Activated CD4-positive, alpha-beta T cell treated with anti-CD3 and anti-CD28 coated beads for 48 hours (primary cell): ENCODE measurements around the gene CNTNAP2.
"Not testable (repeated sequence)": the region's sequence is repeated elsewhere in the genome, so short reads cannot be mapped to it uniquely, and the experiment has no call there.

Experiments used
- DNase-seq: peaks from one replicate; pipeline ENCODE4 v3.0.0-alpha.2; 2020

Gene CNTNAP2

DNA sequence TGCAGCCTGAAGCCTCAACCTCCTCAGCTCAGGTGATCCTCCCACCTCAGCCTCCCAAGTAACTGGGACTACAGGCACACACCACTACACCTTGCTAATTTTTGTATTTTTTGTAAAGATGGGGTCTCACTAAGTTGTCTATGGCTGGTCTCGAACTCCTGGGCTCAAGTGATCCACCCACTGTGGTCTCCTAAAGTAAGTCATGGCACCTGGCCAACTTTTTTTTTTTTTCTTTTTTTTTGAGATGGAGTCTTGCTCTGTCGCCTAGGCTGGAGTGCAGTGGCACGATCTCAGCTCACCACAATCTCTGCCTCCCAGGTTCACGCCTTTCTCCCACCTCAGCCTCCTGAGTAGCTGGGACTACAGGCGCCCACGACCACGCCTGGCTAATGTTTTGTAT is 2182.2 kb downstream of the CNTNAP2 start:
- DNase-seq, result not testable (repeated sequence)

DNA sequence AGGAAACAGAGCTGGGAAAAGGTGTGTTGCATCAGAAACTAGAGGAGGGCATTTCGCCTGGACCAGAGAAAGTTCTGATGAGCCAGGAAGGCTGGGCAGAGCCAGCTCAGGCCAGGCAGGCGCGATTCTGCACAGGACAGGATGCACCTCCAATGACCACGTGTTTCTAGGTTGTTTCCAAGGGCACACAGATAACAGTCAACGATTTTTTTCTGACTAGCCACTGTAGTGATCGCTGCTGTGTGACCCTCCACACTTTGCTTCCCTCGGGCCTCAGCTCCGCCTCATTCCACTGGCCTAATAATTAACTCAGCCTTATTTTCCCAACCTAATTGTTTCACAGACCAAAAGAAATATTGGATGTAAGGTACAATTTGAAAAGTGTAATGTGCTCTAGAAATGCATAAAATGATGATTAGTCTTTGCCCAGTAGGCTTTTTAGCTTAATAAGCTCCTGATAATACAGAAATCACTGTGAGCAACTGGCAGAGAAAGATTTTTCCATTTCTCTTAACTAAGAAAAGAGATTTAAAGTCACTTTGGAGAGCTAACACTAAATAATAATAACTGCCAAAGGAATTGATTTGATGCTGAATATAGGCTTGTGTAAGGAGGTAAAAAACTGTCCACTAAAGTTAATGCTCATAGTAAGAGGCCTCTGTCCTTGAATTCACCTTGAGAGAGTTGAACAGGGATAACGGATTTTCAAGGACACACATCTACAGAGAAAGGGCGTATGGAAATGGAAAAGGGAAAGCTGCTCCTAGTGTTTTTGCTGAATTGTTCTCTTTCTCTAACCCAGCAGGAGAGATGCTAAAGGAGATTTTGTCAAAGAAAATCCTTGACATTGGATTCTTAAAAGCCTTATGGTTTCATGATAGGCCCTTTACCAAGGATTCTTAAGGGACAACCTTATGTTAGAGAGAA is 2183.0 kb downstream of the CNTNAP2 start:
- no peak for DNase-seq

DNA sequence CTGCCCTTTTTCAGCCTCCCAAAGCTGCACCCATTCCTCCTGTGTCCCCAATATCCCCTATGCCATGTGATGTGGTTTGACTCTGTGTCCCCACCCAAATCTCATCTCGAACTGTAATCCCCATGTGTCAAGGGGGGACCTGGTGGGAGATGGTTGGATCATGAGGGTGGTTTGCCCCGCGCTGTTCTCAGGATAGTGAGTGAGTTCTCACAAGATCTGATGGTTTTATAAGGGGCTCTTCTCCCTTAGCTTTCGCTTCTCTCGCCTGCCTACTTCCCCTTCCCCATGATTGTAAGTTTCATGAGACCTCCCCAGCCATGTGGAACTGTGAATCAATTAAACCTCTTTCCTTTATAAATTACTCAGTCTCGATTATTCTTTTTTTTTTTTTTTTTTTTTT is 2185.8 kb downstream of the CNTNAP2 start:
- not testable (repeated sequence) for DNase-seq

DNA sequence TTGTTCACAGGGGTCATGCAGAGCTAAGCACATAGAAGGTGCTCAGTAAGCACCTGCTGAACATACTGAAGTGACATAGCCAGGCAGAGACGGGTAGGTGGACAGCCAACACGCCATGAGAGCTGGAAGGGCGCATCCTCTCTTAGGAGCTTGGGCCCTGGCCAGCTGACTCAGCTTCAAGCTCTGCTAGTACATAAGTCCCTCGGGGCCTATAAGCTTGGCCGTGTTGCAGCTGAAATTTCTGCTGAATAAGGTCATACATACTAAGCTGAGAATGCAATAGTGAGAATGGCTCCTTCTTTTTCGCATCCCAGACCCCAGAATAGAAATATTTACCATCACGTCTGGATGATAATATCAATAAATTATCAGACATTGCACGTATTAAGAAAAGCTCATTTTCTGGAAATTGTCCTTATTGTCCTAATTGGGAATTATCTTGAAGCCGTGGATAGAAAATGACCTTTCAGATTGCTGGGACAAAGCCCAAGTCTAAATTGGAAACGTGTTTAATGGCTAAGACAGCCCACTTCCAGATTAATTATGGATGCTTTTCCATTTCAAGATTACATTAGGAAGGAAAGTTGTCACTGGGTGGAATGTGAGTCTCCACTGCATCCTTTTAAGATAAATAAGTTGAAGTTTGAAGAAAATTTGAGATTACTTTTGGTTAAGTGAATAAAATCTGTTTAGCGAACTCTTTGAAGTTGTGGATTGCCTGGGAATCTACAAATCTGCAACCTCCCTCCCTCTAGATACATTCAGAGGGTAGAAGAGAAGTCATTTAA is 2186.9 kb downstream of the CNTNAP2 start:
- DNase-seq, result no peak

DNA sequence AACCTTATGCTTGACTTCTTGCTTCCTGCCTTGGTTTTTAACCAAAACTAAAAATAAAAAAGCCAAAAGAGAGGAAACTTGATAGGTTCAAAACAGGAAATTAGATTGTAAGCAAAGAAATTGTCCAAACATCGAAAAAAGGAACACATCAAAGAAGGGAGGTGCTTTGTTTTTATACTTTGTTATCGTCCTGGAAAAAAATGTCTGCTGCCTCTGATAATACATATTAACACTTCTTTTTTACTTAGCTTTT is 2187.4 kb downstream of the CNTNAP2 start:
- no peak for DNase-seq

DNA sequence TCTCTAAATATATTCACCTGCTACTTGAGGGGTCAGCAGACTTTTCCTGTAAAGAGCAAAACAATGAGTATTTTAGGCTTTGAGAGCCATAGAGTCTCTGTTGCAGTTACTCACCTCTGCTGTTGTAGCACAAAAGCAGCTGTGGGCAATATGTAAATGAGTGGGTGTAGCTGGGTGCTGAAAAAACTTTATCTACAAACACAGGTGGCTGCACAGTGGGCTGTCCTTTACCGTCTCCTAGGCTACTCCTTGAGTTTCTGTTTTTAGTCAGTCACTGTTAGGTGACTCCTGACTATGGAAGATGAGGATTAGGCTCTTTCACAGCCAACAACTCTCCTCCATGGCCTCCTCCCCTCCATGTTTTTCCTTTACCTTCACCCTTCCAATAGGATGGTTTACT is 2187.9 kb downstream of the CNTNAP2 start:
- peak; percentile 5 for DNase-seq

DNA sequence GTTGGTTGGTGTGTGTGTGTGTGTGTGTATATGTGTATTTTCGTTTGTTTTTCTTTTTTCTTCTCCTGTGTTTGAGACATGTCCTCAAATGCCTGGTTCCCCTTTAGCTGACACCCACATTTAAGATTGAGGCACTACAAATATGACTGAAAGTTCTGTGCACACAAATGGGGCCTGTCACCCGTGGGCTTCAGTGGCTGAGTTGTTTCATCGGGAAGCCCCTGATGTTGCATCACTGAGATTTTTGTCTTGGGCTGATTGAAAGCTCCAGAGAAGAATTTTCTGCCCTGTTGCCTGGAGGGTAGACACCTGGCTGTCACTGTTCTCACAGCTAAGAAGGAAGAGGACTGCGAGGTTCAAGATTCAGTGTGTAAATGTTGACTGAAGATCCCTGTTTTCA is 2190.2 kb downstream of the CNTNAP2 start:
- DNase-seq, result no peak

DNA sequence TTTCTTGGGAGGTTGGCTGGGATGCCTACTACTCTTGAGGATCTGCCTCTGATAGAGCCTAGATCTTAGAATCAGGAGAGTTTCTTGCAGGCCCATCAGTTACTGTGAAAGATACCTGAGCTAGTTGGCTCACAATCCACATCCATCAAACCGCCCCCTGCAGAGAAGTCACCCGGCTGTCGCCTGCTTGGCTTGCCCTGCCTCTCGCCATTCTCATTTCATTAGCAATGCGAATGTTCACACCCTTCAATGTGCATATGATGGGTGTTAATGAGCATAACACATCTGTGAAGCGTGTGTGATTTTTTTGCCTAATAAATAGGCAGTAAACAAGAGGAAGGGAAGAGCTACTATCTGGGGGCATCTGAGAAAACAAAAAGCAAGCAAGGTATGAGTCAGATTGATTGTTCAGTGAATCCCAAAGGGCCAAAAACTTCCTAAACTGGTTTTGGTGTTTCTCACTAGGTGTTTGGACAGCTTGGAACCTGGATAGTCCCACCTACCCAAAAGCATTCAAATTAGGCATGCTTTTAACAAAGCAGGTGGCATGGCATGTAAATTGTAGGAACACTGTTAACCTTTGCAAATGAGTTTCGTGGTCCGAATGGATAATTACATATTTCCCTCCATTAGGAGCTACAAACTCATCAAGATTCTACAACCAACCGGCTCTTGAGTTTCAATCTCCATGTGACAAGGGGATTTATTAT is 2201.7 kb downstream of the CNTNAP2 start:
- no peak for DNase-seq

DNA sequence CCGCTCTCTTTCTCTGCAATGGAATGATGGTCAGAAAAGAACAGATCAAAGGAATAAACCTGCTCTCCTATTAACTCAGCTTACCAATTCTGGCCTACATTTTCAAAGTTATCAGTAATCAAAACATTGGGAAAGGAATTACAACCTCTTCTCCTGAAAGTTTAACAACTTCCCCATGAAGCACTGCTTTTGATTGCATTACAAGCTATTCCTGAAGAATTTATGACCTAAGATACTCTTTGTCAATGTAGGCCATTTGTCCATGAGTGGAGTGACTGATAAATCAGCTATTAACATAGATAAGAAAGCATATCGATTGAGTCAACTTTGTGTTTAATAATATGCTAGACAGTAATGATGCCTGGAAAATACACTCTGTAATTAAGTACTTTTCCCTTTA is 2202.2 kb downstream of the CNTNAP2 start:
- no peak for DNase-seq

DNA sequence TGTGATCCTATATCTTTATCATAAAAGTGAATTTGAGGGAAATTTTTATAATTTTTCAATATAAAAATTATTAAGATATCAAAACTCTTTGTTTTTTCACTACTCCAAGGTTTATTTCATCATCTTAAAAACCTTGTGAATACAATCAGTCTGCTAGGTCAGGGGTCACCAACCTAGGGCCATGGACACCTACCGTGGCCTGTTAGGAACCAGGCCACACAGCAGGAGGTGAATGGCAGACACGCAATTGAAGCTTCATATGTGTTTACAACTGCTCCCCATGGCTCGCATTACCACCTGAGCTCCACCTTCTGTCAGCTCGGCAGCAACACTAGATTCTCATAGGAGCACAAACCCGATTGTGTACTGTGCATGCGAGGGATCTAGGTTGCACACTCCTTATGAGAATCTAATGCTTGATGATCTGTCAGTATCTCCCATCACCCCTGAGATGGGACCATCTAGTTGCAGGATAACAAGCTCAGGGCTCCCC is 2202.8 kb downstream of the CNTNAP2 start:
- DNase-seq, result no peak

DNA sequence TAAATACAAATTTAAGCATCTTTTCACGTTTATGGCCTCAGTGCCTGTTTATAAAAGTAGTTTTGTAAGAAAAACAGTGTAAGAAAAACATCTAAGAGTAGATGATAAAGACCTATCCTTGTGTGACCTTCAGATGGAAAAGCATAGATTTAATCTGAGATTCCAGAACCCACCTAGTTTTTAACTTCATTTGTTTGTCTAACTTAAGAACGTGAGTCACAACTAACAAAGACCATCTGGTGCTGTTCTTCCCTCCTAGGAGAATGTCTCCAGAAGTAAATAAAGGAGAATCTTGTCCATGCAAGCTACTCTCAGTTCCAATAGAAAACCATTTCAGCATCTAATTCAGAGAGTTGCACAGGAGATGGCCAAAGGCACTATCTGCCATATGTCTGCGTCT is 2208.6 kb downstream of the CNTNAP2 start:
- DNase-seq, result no peak

DNA sequence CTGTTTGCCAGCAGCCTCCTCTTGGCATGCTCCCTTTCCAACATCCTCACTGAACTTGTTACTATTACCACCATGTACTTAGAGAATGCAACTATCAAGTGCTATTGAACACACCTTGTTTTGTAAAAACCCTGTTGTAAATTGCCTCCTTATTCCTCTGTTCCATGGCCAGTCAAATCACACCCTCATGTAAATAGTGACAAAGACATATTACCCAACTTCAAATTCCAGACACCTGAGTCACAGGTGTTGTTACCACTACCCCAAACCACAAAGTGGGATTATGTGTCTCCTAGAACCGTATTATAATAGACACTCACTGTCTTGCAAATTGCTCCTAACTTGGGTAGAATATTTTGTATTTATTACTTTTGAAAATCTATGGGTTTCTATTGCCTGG is 2210.8 kb downstream of the CNTNAP2 start:
- DNase-seq, result no peak

DNA sequence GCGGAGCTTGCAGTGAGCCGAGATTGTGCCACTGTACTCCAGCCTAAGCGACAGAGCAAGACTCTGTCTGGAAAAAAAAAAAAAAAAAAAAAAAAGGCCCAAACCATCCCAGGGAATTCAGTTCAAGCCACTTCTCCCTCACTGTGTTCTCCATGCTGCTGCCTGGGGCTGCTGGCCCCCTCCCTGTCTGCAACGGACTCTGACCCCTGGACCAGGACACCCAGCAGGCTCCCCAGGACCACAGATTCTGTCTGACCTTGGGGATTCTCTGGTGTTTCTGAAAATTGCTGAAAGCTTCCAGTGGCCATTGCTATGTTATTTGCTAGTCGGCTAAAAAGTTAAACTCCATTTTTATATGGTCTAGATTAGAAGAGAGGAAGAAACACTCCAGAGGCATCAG is 2212.3 kb downstream of the CNTNAP2 start:
- no peak for DNase-seq

DNA sequence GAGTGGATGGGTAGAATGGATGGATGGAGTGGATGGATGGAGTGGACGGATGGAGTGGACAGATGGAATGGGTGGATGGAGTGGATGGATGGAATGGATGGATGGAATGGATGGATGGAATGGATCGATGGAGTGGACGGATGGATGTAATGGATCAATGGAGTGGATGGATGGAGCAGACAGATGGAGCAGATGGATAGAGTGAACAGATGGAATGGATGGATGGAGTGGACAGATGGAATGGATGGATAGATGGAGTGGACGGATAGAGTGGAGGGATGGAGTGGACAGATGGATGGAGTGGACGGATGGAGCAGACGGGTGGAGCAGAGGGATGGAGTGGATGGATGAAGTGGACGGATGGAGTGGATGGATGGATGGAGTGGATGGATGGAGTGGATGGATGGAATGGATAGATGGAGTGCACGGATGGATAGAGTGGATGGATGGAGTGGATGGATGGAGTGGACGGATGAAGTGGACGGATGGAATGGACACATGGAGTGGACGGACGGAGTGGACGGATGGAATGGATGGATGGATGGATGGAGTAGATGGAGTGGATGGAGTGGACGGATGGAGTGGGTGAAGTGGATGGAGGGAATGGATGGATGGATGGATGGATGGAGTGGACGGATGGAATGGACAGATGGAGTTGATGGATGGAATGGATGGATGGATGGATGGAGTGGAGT is 2213.7 kb downstream of the CNTNAP2 start:
- DNase-seq, result no peak

DNA sequence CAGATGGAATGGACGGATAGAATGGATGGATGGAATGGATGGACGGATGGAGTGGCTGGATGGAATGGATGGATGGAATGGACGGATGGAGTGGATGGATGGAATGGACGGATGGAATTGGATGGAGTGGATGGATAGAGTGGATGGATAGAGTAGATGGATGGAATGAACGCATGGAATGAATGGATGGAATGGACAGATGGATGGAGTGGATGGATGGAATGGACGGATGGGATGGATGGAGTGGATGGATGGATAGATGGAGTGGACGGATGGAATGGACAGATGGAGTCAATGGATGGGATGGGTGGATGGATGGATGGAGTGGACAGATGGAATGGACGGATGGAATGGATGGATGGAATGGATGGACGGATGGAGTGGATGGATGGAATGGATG is 2214.2 kb downstream of the CNTNAP2 start:
- no peak for DNase-seq

DNA sequence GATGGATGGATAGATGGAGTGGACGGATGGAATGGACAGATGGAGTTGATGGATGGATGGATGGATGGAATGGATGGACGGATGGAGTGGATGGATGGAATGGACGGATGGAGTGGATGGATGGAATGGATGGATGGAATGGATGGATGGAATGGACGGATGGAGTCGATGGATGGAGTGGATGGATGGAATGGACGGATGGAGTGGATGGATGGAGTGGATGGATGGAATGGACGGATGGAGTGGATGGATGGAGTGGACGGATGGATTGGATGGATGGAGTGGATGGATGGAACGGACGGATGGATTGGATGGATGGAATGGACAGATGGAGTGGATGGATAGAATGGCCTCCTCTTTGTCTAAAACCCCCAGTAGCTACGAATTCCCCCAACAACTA is 2214.9 kb downstream of the CNTNAP2 start:
- not testable (repeated sequence) for DNase-seq

DNA sequence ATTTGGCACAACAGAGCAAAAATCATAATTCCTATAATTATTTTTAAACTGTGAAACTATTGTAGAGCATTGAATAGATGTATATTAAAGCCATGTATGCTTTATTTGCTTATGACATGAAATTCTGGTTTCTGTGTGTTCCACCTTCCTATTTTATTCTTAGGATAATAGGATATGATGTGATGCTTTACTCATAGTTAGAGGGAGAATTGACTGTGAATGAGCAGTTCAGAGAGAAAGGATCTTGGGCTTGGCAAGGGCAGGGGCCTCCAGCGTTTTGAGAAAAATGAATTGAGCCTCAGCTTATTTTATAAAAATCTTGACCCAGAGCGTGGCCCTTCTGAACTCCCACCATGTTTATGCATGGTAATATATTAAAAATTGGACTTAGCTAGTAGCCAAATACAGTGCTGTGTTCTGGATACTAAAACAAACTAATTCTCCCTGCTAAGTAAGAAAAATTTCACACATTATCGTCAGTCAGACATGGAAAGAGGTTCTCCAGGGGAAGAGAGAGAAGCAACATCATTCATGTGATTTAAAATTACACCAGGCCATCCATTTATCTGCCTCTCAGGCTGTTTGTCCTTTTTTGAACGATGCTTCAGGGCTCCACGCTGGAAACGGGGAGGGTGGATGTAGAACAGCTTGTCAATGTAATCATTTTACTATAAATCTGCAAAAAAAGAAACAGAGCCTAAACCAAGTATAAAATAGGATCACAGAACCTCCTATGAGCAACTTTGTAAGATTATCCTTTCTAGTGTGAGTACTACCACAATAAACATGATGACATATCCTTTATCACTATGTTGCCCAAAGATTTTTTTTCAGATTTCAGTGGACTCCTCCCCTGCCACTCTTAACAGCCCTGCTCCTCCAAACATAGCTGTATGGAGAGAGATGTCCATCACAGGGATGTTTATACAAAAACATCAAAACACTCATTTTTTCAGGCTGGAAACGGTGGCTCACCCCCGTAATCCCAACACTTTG is 2215.9 kb downstream of the CNTNAP2 start:
- no peak for DNase-seq

DNA sequence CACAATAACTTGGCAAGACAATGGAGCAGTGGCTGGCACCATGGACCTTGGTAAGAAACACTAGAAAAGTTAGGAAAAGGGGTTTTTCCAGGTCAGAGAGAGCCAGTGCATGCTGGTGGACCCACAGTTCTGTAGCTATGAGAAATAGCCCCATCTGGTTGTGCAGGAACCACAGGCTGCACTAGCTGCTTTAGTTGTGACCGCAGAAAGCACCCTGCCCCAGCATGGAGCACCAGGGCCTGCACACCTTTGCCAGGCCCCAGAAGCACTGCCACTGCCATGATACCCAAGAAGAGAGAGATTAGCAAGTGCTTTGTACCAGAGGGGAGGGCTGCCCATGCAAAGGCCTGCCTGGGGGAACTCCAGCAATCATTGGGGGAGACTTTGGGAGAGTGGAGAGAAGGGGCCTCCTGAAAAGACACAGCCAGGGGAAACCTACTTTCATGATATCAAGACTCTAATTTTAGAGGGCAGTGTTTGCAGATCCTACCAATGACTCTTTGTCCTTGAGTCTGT is 2217.9 kb downstream of the CNTNAP2 start:
- DNase-seq, result no peak

DNA sequence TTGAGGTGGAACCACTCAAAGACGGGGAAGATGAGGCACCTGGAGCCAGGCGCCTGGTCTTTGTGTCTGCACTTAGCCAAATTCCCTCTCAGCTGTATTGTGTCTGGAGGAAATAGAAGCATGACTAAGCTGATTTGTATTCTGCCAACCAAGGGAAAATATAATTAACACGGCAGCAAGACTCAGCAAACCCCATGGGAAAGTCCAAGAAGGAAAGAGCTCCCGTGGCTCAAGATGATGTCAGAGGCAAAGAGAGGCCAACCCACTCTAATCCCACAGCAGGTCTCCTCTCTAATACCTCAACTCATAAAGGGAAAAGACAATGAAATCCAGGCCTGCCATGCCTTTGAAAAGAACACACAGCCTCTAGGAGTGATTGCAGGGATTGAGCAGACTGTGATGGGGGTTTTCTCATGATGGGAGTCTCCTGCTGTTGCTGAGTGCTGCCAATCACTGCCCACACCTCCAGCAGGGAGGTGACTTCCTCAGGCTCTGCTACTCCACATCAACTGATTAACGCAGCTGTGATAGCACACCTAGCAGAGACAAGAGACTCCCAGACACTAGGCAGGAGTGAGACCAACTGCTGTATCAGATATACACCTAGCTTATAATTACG is 2218.5 kb downstream of the CNTNAP2 start:
- DNase-seq, result no peak

DNA sequence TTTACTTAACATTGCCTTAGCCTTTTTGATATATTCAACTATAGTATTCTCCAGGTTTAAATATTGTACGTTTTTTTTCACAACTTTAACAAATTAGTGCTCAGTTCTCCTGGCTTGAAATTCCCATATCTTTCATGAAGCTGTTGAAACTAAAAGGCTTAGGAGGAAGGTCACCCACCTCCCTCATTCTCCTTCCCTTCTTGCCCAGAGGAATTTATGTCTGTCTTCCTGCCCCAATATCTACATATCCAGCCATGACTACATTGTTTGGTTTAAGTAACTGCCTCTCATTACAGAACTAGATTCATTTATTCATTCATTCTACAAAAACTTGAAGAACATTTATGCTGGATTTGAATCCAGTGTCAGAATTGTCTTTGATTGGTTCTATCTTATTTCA is 2219.2 kb downstream of the CNTNAP2 start:
- DNase-seq, result no peak

DNA sequence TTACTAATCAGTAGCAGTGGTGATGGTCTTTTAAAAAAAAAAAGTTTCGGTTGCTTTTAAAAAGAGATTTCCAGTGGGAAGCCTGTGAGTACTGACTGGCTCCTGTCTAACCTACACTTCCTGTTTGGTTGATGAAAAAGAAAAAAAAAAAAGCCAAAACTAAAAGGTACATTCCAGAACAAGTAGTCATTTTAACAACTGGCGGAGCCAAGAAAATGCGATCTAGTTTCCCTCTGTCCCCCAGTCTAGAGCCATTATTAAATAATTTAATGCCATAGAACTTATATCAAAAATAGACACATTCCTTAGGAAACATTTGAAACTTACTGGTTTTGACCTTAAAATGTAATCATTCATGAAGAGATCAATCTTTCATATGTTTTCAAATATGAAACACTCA is 2219.8 kb downstream of the CNTNAP2 start:
- no peak for DNase-seq
